Stimulated activated CD8-positive, alpha-beta memory T cell treated with anti-CD3 and anti-CD28 coated beads, Interleukin-2, amount 100 ng/mL, for 48 hours (primary cell): ENCODE results near the gene CEACAM21.

Experiments
- DNase-seq, 2 donors: peaks; one replicate each; pipeline ENCODE4 v3.0.0-alpha.2; 2020; ENCODE audit warnings: low read depth in 2 of 2

Gene CEACAM21

GRCh38 chr19:41617941-41618730 lies 42.2 kb downstream of the CEACAM21 start:
- DNase-seq: no peak

GRCh38 chr19:41619018-41619556 lies 43.1 kb downstream of the CEACAM21 start:
- no peak for DNase-seq

- no peak for DNase-seq
Observed at GRCh38 chr19:41620171-41620570, 44.2 kb downstream of the CEACAM21 start.

GRCh38 chr19:41621226-41621625 lies 45.3 kb downstream of the CEACAM21 start:
- DNase-seq: no peak

GRCh38 chr19:41621654-41622053 lies 45.7 kb downstream of the CEACAM21 start:
- DNase-seq: no peak

GRCh38 chr19:41623360-41623759 lies 47.4 kb downstream of the CEACAM21 start:
- DNase-seq: no peak

- no peak for DNase-seq
Observed at GRCh38 chr19:41624515-41624914, 48.5 kb downstream of the CEACAM21 start.

GRCh38 chr19:41624937-41625336 lies 49.0 kb downstream of the CEACAM21 start:
- no peak for DNase-seq

- DNase-seq: no peak
Observed at GRCh38 chr19:41626278-41626677, 50.3 kb downstream of the CEACAM21 start.

GRCh38 chr19:41626877-41627276 lies 50.9 kb downstream of the CEACAM21 start, which contains the start of gene CEACAM4:
Gene CEACAM4, minus strand, starts transcription at chr19:41627074. Its CDS starts 111 bp downstream, at chr19:41626963.
- DNase-seq: no peak

GRCh38 chr19:41627966-41628675 lies 52.2 kb downstream of the CEACAM21 start:
- DNase-seq: no peak
